HG03558 (cell line): Measurements from ENCODE around the gene DBR1.
"Not testable (repeated sequence)": the region's sequence is repeated elsewhere in the genome, so short reads cannot be mapped to it uniquely, and the experiment has no call there.

ENCODE experiments used
- ATAC-seq: cut with Tn5 transposase; IDR thresholded peaks from one replicate; pipeline ENCODE4 v1.9.1; 2021; ENCODE audit warnings: moderate number of reproducible peaks; ENCODE audit not compliant: unreplicated experiment; ENCODE audit errors: extremely low read depth

Gene DBR1

DNA sequence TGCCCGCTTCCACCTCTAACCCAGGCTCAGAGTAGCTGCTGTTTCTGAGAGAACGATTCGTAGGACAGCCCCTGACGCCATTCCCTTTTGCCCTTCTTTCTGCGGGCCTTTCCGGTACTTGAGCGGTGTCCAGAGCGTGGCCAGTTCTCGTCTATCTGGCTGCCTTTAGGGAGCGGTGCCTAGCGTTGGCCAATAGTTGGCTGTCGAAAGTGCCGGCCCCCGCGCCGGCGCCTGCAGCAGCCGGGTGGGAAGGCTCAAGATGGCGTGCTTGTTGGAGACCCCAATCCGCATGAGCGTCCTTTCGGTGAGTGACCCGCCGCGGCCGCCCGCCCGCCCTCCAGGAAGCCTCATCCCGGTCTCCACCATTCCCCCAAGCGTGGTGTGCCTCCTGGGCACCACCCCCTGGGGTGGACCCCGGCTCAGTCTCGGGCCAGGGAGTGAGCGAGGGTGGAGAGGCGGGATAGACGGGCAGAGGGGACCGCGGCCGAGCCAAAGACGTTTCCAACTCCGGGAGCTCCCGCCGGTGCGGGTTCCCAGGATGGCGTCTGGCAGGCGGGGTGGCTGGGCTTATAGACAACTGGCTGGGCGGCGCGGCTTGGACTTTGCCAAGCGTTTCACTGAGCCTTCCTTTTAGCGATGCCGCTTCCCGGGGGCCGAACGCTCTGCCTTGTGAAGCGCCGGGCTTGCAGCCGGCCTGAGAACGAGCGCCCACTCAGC lies 12.7 kb upstream of the DBR1 start, which contains the start of gene ARMC8:
Gene ARMC8 (plus strand): TSS at position 6 of the 717 bp plus-strand sequence. CDS start 254 bp downstream, at position 260.
- peak; percentile 12 for ATAC-seq

GRCh38 chr3:138186803-138187295 lies 12.1 kb upstream of the DBR1 start:
- peak; percentile 89 for ATAC-seq

- ATAC-seq, result no peak
Measured at GRCh38 chr3:138186221-138186620, 11.5 kb upstream of the DBR1 start.

GRCh38 chr3:138184994-138185393 lies 10.3 kb upstream of the DBR1 start:
- no peak for ATAC-seq

GRCh38 chr3:138180375-138181029 lies 5.8 kb upstream of the DBR1 start:
- ATAC-seq, result peak; percentile 66

DNA sequence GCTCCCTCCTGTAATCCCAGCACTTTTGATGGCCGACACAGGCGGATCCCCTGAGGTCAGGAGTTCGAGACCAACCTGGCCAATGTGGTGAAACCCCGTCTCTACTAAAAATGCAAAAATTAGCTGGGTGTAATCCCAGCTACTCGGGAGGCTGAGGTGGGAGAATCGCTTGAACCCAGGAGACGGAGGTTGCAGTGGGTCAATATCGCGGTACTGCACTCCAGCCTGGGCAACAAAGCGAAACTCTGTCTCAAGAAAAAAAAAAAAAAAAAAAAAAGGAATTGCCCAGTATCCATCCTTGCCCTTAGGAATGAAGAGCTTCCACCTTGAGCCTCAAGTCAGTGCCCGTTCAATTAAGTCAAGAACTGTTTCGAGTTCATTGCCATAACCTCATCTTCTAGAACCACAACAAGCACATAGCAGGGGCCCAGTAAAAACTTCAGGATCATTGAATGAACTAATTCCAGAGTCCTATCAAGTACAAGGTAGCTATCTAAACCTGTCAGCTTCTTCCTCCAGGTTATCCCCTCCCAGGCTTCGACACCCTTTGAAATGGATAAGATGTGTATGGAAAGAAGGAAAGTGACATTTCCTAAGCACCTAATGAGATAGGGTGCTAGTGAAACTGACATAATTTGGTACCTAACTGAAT lies 826 bp downstream of the DBR1 start:
- no peak for ATAC-seq

DNA sequence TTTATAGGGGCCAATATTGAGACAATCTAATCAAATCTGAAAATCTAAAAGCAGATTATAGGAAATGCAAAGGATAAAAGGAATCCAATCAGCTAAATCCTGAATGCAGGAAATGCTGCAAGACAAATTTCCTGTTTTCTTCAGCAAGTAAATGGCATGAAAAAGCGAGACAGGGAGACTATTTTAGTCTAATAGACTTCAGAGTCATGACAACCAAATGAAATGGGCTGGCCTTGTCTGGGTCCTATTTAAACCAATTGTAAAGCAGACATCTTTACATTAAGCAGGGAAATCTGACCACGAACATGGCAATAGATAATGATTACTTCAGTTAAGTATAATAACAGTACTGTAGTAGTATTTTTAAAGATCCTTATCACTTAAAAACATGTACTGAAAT lies 2.1 kb downstream of the DBR1 start:
- no peak for ATAC-seq

DNA sequence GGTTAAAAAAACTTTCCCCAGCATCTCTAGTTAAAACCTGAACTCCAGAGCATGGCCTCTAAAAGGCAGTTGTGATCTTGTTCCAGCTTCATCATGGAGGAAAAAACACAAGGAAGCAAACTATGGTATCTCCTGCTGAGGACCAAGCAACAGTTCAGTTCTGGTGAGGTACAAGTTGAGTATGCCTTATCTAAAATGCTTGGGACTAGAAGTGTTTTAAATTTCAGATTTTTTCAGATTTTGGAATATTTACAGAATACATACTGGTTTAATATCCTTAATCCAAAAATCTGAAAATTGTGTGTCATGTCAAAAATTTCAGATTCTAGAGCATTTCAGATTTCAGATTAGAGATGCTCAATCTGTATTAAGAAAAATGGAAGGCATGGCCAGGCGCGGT lies 9.7 kb downstream of the DBR1 start:
- no peak for ATAC-seq

GRCh38 chr3:138157743-138158142 lies 17.0 kb downstream of the DBR1 start:
- ATAC-seq, result no peak

DNA sequence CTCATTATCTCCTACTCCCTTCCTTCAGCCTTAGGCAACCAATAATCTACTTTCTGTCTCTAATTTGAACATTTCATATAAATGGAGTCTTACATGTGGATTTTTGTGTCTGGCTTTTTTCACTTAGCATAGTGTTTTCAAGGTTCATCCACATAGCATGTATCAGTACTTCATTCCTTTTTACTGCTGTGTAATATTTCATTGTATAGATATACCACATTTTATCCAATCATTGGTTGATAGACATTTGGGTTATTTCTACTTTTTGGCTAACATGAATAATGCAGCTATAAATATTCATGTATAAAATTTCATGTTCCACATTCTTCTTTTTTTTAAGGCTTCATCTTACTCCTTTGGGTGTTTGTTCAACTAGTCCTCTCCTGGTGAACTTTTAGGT lies 20.2 kb downstream of the DBR1 start:
- no peak for ATAC-seq

GRCh38 chr3:138148503-138148902 lies 26.2 kb downstream of the DBR1 start:
- no peak for ATAC-seq

DNA sequence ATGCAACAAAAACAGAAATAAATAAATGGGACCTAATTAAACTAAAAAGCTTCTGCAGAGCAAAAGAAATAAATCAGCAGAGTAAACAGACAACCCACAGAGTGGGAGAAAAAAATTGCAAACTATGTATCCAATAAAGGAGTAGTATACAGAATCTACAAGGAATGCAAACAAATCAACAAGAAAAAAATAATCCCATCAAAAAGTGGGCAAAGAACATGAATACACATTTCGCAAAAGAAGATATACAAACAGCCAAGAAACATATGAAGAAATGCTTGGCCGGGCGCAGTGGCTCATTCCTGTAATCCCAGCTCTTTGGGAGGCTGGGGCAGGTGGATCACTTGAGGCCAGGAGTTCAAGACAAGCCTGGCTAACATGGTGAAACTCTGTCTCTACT lies 32.5 kb downstream of the DBR1 start:
- not testable (repeated sequence) for ATAC-seq

DNA sequence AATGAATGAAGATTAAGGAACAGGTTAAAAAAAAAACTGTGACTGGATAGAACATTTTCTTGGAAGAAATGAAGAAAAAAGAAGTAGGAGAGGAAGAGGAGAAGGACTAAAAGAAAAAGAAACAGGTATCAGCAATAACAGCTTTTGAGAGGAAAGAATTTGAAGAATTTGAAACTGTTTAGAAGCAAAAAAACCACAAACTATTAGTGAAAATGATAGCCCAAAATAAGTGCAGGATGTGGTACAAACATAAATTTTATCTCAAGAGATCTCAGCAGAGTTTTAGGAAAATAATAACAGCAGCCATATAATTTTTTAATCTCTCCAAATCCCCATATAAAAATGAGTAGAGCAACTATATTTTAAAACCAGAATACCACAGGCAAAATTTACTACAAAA lies 33.8 kb downstream of the DBR1 start:
- no peak for ATAC-seq

DNA sequence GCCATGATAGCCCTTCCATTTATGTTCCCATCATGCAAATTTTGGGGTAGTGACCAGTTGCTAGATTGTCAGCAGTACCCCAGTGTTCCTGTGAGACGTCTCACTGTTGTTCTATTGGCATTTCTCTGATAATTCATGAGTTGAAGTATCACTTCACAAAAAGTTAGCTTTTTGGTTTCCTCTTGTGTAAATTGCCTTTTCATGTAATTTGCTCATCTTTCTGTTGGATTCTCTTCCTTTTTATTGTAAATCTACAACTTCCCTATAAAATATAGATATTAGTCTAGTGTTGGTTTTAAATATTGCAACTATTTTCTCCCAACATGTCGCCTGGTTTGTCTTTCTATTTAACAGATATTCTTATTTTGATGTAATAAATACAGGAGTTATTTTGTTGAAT lies 35.0 kb downstream of the DBR1 start:
- no peak for ATAC-seq

DNA sequence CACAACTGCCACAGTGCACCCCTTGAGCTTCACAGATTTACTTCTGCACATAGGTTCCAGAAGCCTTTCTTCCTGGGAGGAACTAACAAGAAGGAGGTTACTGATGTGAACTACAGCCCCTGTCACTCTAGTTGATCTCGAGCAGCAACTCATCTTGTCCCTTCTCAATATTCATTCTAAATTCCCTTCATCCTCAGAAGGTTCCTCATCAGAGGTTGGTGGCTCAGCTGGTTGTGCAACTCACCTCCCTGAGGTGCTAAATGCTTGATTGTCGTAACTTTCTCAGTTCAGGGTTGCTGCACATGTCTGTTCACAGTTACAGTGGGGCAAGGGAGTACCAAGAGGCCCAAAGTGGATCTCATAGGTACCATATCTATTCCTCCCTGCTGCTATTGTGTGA lies 36.9 kb downstream of the DBR1 start:
- no peak for ATAC-seq

DNA sequence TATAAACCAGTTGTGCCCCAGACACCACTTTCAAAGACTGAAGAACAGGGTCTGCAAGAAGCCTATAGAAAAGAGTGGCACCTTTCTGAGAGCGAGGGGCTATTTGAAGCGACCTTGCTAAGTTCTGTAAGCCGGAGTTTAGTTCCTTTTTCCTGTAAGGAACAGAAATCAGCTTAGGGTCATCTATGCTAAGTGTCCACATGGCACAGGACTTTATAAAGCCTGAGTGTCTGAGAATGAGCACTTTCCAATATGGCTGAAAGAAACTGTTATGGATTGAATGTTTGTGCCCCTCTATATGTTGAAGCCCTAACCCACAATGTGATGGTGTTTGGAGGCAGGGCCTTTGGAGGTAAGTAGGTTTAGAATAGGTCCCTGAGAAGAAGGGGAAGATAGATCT lies 38.5 kb downstream of the DBR1 start:
- ATAC-seq, result no peak

DNA sequence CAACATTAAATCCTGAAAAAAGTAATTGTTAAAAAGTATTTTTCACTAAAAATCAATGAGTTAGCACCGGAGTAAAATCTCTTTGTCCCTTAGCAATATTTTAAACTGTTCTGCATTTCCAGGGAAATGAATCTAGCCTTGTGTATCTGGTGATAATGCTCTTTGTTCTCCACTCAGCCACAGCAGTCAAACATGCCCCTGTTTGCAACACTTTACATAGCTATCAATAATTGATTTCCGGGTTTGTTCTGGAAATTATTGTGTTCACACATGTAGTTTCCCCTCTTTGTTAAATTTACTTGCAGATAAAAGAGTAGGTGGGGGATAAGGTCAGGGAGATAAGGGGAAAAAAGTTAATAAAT lies 38.9 kb downstream of the DBR1 start:
- no peak for ATAC-seq

GRCh38 chr3:138135146-138135832 lies 39.4 kb downstream of the DBR1 start:
- no peak for ATAC-seq

DNA sequence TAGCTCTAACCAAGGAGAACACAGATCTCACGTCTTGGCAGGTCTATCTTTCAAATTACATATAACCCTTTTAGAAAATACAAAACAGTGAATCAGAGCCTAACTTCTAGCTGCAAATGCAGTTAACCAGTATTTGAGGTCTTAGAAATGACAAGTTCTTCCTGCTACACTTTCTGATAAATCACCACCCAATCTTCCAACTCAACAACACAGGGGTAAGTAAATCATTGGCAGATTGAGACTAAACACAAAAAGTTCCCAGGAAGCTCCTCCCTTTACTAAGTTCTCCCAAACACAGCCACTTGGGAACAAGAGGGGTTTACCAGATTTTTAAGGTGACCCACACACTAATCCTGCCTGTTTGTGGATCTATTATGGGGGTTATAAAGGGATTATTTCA lies 42.5 kb downstream of the DBR1 start, which contains the start of gene A4GNT:
Gene A4GNT (minus strand): TSS at position 152 of the 400 bp plus-strand sequence. CDS start 1,134 bp downstream, outside the sequence.
- no peak for ATAC-seq

GRCh38 chr3:138127636-138128365 lies 46.9 kb downstream of the DBR1 start:
- no peak for ATAC-seq
